Left forelimb (tissue), 1 donor: Measurements from ENCODE around the gene BTNL9.
"Not testable (repeated sequence)": the region's sequence is repeated elsewhere in the genome, so short reads cannot be mapped to it uniquely, and the experiment has no call there.

Source experiments
- DNase-seq: peaks from one replicate; pipeline ENCODE4 v3.0.0-alpha.2; 2018; ENCODE audit warnings: low spot score

The BTNL9 gene

DNA sequence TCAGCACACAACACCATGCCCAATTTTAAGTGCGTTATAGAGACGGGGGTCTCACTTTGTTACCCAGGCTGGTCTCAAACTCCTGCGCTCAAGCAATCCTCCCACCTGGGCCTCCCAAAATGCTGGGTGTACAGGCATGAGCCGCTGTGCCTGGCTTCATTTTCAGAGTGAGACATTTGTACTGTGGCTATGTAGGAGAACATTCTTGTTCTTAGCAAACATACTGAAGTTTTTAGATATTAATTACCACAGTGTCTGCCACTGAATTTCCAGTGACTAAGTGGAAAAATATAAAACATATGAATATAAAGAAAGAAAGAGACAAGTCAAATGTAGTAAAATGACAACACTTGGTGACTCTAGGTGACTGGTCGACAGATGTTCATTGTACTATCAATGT is 20.9 kb downstream of the BTNL9 start:
- DNase-seq, result no peak

DNA sequence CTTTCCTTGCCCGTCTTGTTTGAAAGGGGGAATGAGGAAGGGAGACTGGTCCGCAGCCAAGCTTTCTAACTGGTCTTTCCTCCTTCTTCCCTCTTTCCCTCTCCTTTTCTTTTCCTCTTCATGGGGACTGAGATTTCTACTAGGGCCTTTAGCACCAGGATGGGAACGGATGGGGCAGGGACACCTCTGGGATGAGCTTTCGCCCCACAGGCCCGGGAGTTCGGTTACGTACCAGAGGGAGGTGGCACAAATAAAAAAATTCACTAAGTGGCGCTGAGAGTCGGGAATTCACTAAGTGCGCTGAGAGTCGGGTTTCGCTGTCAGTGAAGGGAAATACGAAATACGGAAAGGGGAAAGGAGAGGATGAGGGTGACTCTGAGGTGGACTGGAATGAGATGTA is 21.6 kb downstream of the BTNL9 start:
- no peak for DNase-seq

GRCh38 chr5:181062631-181063030 is 22.6 kb downstream of the BTNL9 start:
- DNase-seq, result no peak

DNA sequence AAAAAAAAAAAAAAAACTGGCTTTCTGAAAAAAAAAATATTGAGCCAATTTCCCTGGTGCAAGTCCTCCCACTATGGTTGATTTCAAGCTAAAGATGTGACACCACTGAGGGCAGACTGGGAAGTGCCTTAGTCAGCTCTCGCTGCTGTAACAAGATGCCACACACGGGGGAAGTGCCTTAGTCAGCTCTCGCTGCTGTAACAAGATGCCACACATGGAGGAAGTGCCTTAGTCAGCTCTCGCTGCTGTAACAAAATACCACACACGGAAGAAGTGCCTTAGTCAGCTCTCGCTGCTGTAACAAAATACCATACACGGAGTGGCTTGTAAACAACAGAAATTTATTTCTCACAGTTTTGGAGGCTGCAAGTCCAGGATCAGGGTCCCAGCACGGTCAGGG is 23.4 kb downstream of the BTNL9 start:
- no peak for DNase-seq

DNA sequence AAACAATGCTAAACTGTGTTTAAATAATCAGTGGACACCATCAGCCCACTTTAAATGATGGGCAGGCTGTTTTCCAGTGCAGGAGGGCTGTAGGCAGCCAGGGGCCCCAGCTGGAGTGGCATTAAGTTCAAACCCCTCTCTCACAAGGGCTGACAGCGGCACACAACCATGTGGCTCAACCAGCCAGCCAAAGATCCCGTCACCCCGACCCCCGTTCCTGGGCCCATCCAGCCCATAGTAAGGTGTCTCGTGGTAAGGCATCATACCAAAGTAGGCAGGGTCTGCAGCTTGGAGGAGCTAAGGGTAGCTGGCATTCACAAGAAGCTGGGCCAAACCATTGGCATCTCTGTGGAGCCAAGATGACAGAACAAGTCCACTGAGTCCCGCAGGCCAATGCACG is 24.9 kb downstream of the BTNL9 start:
- no peak for DNase-seq

GRCh38 chr5:181069767-181070491 is 29.9 kb downstream of the BTNL9 start:
- no peak for DNase-seq

GRCh38 chr5:181070523-181070922 is 30.5 kb downstream of the BTNL9 start:
- no peak for DNase-seq

GRCh38 chr5:181071257-181071656 is 31.2 kb downstream of the BTNL9 start:
- no peak for DNase-seq

DNA sequence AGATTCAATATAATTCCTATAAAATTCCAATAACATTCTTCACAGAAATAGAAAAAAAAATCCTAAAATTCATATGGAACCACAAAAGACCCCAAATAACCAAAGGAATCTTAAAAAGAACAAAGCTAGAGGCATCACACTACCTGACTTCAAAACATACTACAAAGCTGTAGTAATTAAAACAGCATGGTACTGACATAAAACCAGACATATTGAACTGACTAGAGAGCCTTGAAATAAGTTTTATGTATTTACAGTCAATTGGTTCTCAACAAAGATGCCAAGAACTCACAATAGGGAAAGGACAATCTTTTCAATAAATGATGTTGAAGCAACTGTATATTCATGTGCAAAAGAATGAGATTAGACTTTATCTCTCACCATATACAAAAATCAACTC is 36.9 kb downstream of the BTNL9 start:
- no peak for DNase-seq

- no peak for DNase-seq
Observed at GRCh38 chr5:181081989-181082388, 41.9 kb downstream of the BTNL9 start.

DNA sequence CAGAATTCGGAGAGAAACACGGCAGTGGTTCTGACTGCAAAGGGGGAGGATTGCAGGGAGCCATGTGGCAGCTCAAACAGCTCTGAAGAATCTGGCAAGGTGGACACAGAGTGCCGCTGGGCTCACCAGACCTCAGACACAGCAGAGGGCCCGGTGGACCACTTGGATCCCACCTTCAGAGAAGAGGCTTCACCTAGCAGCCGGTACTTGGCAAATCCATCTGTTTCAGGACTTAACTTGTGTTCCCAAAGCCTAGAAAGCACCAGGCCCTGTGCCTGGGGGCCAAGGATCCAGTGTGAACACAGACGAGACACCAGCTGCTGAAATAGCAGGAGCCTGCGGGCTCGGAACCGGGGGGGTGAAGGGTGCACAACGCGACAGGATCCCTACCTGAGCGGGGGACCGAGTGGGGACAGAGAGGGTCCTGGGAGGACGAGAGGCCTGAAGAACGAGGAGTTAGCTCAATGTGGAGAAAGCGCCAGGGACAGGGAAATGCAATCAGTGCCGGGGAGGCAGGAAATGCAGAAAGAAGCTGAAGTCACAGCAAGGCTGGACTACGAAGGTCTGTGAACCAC is 44.6 kb downstream of the BTNL9 start:
- no peak for DNase-seq

- DNase-seq, result no peak
Observed at GRCh38 chr5:181086026-181086883, 46.2 kb downstream of the BTNL9 start.

DNA sequence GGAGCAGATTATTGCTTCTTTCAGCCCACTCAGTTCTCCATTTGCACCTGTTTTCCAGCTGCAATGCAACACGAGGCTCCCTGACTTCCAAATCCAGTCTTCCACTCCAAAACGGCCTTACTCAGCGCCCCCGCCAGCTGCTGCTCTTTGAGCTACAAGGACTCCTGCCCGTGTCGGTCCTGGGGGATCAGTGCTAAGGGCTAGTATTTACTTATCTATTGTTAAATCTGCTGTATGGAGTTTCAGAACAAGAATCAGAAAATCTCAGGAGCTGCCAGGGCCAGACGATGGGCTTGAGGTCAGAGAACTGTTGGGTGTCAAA is 46.8 kb downstream of the BTNL9 start:
- DNase-seq, result no peak

DNA sequence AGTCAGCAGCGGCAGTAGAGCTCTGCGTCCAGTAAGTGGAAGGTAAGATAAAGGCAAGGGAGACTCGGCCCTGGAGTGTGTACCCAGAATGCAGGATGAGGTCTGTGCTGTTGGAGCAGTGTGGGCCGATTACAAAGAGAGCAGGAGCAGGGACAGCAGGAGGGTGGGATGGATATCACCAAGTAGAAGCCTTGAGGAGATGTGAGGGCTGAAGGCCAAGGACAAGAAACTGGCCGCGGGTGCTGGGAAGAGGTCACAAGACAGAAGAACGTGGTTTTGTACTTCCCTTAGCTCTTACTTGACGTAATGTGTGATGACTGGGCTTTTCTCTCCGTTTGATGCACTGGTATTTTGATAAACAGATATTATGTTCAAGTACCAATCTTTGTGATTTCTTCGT is 47.2 kb downstream of the BTNL9 start:
- DNase-seq, result no peak

DNA sequence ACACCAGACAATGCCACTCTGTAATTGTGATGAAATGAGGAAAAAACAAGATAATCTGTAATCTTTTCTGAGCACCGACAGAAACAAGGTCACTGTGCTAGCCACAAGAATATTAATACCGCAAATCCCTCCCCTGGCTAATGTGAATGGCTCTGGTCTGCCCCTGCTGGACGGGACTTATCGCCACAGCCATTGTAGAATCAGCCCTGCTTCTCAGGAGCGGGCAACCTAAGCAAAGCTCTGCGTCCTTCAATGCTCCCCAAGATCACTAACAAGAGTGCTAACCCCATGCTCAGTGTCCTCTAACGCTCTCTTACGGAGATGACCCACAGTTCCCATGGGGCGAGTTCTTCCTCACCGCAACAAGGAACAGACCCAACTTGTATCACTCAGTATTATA is 48.2 kb downstream of the BTNL9 start:
- DNase-seq, result no peak

GRCh38 chr5:181092428-181092827 is 52.4 kb downstream of the BTNL9 start:
- no peak for DNase-seq

- not testable (repeated sequence) for DNase-seq
Observed at GRCh38 chr5:181095162-181095561, 55.1 kb downstream of the BTNL9 start.

- not testable (repeated sequence) for DNase-seq
Observed at GRCh38 chr5:181096721-181097382, 56.8 kb downstream of the BTNL9 start.

DNA sequence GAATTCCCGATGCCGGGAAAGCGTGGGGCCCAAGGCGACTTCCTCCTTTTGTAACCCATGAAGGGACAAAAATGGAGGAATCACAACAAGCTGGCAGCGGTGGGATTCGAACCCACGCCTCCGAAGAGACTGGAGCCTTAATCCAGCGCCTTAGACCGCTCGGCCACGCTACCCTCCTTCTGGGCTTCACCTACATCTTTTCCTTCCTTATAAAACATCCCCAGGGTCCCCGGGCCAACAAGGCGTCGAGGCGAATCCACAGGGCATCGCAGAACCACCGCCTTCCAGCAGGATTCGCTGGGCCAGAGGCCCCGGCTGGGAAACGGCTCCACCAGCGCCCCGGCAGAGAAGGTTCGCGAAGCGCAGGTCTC is 57.3 kb downstream of the BTNL9 start:
- DNase-seq, result not testable (repeated sequence)

GRCh38 chr5:181097759-181098491 is 57.9 kb downstream of the BTNL9 start:
- not testable (repeated sequence) for DNase-seq

DNA sequence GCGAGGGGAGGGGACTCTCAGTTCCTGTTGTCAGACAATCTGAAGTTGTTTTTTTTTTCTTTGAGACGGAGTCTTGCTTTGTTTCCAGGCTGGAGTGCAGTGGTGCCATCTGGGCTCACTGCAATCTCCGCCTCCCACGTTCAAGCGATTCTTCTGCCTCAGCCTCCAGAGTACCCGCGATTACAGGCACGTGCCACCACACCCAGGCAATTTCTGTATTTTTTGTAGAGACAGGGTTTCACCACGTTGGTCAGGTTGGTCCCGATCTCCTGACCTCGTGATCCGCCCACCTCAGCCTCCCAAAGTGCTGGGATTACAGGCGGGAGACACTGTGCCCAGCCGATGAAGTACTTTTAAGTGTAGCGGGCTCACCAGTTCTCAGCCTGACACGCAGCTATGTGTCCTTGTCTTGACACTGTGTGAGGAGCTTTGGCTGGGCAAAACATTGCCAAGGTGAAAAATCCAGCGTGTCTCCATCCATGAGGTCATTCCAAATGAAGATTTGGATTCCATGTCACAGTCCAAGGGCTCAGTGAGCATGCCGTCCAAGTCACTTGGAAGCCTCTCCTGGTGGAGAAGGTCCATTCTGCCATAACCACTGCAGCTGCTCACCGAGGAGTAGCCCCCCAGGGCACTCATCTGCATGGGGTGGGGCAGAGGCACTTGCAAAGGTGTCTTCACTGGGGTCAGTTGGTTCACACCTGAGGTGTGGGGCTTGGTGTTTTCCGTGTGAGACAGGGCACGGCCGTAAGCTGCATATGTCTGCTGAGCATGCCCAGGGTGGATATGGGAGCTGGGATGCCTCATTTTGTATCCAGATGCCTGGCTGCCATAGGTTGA is 58.9 kb downstream of the BTNL9 start:
- DNase-seq, result no peak
